Measurements from ENCODE around the gene RPS6KA2. TPM values are rescaled to one million over a fixed set of nuclear protein-coding genes. Genes with fewer than 3 reads are reported as not detected.

Gene RPS6KA2
- total RNA-seq, 1 experiment from 2014 or later, result 32.6 TPM

DNA sequence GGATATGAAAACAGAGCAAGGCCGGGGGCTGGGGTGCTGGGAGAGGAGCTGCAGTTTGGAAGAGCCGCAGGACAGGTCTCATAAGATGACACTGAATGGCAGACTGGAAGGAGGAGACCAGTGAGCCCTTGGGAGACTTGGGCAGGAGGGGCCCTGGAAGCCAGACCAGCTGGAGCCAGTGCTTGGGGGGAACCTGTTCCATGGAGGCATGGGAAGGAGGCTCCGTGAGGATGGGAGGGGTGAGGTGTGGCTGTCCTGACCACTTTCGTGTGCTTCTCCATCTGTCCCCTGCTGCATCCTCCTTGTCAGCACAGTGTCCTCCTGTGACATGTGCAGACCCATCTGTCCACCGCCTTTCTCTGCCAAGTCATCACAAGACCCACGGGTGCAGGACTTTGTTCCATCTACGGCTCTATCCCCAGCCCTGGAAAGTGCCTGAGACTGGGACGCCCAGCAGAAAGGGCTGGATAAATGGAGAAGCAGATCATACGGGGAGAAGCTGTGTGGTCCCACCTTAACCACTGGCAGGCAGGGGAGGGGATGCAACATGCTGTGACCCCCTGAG is 159.5 kb downstream of the RPS6KA2 start:
- no peak for DNase-seq (ENCODE audit: low spot score)

DNA sequence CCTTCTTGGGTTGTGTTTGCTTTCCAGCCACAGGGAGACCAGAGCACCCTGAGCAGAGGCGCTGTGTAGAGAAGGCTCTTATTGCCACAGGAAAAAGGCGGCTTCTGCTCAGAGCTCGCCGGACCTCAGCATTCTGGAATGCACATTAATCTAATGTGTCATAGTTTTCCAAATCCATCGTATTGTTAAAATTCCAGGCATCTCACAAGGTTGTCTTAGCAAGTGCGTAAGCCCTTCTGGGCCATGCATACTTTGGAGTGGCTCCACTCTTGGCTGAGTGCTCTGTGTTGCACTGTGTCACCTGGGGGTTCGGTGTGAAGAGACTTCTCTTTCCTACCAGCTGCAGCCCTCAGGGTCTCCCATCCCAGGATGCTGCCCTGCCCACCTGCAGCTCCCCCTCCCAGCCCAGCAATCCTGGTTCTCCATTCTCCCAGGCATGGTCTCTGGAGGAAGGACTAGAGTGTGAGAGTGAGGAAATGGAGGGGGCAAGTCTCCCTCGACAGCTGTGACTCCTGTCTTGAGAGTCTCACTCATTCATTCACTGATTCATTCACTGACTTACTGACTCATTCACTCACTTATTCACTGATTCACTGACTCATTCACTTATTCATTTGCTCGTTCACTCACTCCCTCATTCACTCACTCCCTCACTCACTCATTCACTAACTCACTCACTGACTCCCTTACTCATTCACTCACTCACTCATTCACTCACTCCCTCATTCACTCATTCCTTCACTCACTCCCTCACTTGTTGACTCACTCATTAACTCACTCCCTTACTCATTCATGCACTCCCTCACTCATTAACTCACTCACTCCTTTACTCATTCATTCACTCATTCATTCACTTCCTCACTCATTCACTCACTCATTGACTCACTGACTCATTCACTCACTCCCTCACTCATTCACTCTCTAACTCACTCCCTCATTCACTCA is 160.6 kb downstream of the RPS6KA2 start:
- peak; percentile 95 for DNase-seq (ENCODE audit: low spot score)

DNA sequence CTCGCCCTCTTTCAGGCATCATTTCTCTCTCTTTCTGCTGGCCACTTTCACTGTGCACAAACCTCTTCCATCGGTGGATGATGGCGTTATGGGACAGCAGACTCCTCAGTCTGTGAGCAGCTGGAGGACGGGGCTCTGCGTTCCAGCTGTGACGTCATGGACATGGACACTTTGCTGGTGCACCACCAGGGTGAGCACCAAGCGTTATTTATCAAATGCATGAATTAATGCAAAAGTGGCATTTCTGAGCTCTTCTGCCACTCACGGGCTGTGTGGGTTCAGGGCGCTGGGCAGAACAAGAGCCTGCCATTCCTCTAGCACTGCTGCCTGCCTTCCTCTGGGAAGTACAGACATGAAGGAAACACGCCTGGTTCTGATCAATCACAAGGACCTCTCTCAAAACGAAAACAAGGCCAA is 161.4 kb downstream of the RPS6KA2 start:
- peak; percentile 58 for DNase-seq (ENCODE audit: low spot score)

DNA sequence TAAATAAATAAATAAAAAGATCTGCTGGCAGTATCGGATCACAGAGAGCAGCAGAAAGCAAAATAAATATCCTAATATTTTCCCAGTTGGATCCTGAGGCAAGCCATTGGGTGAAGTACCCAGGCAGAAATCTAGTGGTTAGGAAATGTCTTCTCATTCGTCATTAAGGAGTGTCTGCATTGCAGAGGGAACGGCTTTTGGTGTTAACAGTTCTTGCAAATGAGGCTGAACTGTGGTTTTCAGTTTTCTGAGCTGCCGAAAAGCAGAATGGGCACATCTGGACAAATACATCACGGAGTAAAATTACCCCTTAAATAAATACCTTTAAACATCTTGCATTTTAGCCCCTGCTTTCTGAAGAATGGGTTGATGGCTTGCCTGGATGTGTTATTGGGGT is 162.1 kb downstream of the RPS6KA2 start:
- no peak for DNase-seq (ENCODE audit: low spot score)

DNA sequence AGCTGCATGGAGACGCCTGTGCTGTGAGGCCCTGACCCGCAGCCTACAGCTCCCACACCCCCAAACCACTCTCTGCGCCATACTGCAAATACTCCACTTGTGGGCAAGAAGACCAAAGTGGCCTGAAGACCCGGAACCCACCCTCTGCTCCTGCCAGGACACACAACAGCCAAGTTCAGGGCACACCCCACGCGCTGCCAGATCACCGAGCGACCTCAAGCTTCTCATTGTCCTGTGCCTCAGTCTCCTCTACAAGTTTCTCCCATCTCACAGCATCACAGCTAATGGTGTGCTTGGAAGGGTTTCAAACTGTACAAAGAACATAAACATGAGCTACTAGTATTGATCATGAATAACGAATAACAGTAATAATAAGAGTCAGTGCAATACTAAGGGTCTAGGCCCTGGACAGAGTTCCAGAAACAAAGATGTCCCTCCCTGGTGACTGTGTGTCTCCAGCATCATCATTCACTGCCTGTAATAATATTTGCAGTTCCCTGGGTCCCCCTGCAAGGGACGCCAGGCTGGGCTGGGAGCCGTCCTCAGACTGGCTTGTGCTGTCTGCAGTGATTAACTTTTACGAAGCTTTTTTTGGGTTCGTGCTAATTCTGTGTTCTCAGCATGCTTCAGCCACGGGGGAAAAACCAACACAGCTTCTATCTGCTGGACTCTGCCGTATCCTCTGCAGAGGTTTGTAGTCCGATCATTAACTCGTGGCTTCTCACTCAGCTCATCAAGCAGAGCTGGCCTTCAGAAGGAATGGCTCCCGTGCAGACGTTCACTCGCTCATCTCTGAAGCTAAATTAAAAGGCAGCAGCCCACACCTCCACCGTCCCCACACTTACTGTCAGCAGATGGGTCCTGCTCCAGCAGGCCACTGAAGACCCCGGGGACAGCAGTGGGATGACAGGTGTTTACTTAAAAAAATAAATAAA is 162.7 kb downstream of the RPS6KA2 start:
- no peak for DNase-seq (ENCODE audit: low spot score)

DNA sequence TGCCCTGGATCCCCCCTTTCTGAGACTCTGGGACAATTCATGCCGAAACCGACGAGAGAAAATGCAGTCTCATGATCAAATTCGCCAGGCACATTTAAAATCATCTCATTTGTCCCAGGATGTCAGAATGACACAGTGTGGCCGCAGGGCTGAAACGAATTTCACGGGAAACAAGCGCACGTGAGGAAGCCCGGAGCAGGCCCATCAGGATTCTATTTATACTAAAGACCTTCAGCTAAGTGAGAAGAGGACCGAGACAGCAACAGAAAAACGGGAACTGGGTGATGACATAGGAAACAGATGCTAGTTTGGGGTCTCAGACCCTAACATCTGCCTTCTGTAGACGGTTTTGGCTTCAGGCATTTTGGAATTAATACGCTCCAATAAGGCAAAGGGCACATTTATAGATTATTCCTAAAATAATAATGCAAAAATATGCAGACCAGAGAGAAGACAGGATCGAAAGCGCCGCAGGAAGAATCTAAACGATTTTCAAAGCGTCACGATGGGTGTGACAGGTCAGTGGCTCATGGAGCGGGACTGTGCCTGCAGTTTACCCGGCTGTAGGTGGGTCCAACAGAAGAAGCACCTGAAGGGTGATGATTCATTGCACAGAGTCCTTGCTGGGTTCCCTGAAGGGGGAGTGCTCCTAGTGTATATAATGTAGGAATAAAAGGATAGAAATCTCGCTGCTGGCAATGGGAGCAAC is 163.5 kb downstream of the RPS6KA2 start:
- DNase-seq (ENCODE audit: low spot score), result no peak

DNA sequence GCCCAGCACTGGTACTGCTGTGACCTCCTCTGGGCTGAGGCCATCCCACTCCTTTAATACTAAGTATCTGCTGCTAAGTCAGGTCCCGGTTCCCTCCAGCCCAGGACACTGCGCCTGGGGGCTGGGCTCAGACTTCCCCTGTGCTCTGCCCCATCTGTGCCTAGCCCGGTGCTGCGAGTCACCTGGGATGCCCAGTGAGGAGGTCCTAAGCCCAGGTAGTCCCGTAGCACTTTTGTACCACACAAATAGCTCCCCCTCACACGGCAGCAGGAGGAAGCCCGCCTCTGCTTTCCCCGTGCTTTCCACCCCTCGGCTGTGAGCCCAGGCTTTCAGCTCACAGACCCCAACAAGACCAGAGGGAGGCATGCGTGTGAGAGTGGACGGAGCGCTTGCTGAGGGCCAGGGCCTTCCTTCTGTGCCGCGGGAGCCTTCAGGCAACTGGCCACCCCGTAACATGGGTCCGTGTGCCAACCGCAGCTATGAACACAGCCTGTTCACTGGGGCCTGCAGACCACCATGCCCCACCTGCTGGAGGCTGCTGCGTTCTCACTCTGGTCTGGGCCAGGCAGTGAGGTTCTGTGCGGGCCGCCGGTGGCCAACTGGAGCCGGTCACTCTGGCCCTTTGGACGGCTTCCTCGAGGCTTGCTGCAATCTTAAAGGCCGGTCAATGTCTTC is 164.5 kb downstream of the RPS6KA2 start:
- no peak for DNase-seq (ENCODE audit: low spot score)

DNA sequence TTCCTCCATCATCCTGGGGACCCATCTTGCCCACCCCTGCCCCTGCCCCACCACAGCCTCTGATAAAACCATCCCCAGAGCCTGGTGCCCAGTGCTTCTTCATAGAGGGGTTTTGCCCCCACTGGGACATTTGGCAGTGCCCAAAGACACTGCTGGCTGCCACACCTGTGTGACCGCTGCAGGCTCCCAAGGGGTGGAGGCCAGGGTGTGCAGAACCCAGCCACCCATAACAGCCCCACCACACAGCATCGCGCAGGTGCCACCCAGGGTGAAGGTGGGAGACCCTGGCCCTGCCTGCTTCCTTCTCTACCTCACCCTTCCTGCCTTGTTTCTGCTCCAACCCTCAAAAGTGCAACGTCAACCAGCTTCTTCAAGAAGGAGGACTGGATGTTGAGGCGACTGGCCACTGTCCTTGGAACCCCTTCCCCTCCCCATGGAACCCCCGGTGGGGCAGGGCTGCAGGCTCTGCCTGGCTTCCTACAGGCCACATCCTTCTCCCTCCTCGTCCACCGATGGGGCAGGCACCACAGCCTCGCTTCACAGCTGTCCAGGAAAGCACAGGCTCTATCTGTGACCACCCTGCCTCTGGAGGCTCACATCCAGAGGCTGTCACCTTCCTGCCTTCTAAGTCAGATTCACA is 165.1 kb downstream of the RPS6KA2 start:
- no peak for DNase-seq (ENCODE audit: low spot score)

DNA sequence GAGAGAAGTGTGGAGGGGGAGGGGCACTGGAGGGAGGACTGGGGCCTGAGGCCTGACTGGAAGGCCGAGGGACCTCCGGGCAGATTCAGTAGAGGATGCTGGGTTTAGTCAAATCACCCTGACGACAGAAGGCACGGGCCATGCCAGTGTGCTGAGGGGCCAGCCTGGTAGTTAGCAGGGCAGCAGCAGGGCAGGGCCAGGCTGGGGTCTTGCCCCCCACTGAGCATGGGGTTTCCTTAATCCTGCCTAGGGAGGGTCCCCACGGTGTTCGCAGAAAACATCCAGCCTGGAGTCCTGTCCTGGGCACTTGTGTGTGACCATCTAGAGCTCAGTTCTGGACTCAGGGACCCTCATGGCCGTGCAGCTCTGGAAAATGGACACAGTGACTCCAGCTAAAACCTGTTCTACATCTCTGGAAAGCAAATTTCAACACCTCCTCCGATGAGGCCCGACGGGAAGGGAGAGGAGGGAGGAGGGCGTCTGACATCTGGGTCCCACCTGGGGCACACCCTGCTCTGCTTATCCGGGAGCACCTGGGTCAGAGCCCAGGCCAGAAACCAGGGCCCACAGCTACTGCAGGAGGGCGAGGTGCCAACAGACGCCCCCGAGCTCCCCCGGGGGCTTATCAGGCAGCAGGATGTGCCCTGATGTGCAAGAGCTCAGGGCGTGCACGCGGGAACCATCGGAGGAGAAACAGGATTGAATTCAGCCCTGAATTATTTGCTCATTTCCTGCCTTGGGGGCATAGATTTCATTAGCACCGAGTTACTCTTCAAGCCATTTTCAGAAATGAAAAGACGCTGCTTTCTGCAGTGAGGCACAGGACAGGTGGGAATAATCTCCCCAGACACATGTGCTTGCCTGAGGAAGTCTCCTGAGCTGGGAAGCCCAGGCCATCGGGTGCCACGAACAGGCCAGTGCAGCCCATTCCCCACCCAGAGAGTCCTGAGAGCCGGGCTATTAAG is 166.3 kb downstream of the RPS6KA2 start:
- DNase-seq (ENCODE audit: low spot score), result no peak

DNA sequence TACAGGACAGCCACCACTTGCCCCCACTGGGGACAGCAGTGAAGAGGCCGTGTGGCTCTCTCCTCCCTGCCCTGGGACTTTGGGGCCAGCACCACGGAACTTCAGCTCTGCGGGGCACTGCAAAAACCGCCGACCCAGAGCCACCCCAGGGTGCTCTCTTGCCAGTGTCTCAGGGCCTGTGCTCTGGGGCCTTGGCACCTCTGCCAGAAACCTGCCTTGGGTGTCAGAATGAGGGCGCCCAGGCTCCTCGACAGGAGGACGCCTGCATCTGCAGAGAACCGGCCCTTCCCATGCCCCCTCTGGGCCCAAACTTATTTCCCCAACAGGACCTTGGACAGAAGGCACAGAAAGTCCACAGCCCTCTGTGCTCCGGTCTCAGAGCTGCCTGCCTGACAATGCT is 167.1 kb downstream of the RPS6KA2 start:
- DNase-seq (ENCODE audit: low spot score), result no peak

DNA sequence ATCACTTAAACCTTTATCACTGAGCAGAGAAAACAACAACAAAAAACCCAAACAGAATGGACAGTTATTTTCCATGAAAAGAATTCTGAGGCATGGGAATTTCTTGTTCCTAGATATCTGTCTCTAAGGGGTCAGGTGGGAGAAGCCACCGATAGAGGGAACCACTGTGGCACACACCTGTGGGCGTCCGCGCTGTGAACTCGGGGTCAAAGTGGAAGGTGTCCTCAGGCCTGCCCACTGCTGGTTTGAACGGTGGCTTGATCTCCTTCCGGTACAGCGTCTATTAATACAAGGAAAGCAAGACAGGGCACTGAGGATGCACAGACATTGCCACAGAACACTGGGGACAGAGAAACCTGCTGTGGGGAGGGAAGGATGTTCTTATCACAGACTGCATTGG is 167.8 kb downstream of the RPS6KA2 start:
- no peak for DNase-seq (ENCODE audit: low spot score)

DNA sequence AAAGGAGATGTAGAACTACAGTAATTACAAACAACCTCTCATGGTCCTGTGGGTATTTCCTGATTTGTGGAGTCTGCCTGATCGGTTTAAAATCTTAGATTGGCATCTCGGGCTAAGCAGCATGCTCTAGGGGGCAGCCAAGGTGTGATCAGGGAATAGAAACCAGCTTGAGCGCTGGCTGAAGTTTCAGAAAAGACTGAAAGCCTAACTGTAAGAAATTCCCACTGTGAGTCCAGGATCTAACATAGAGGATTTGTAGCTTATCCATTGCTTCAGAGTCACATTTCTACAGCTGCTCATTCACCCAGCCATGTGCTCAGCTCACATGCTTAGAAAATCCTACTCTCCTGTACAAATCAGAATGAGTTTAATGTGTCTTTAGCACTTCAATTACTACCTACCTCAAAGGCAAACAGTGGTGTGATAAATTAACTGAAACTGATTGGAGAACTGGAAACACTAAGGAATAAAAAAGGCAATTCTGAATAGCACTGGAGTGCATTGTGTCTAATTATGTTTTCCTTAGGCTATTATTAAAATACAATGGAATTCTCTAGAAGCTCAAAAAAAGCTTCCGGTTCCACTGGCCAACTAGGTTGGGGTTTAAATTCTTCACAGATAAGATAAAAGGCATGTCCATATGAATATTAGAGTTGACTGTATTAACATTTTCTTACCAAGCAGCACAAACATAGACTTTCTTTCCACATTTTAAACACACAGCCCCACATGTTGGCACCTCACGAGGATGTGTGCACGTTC is 170.5 kb downstream of the RPS6KA2 start:
- peak; percentile 13 for DNase-seq (ENCODE audit: low spot score)

DNA sequence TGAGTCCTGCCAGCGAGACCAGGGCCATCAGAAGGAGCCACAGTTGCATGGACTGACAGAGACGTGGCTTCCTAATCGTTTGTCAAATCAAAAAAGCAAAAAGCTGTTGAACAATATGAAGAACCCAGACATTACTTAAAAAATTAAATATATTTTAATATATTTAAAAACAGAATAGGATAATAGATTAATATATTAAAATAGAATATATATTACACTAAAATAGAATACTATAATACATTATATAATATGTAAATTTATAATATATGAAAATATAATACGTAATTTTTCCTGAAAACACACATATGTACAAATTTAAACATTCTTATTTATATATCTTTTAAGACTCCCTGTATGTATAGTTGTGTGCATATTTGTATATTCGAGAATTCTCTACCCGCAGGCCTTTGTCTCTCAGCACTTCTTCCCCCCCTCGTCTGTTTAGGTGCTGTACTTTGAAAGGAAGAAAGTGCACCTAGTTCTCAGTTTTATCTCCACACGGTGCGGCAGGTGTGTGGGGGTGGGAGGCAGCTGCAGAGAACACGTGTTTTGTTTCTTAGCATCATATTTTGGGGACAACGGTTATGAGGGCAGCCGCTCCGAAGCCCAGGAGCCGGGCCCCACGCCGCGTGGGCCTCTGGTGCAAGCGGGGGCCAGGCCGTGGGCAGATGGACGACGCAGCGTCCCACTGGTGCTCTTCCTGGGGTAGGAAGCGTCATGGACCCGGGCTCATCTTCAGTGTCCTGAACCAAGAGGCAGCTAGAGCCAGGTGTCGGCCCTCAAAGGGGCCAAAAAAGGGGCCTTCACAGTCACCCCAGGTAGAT is 172.1 kb downstream of the RPS6KA2 start:
- DNase-seq (ENCODE audit: low spot score), result no peak

DNA sequence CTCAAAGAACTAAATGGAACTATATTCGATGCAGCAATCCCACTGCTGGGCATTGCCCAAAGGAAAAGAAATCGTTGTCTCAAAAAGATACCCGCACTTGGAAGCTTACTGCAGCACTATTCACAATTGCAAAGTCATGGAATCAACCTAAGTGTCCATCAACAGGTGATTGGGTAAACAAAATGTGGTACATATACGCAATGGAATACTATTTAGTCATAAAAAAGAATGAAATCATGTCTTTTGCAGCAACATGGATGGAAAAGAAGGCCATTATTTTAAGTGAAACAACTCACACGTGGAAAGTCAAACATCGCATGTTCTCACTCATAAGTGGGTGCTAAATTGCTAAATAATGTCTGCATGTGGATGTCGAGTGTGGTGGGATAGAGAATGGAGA is 173.4 kb downstream of the RPS6KA2 start:
- DNase-seq (ENCODE audit: low spot score), result no peak

DNA sequence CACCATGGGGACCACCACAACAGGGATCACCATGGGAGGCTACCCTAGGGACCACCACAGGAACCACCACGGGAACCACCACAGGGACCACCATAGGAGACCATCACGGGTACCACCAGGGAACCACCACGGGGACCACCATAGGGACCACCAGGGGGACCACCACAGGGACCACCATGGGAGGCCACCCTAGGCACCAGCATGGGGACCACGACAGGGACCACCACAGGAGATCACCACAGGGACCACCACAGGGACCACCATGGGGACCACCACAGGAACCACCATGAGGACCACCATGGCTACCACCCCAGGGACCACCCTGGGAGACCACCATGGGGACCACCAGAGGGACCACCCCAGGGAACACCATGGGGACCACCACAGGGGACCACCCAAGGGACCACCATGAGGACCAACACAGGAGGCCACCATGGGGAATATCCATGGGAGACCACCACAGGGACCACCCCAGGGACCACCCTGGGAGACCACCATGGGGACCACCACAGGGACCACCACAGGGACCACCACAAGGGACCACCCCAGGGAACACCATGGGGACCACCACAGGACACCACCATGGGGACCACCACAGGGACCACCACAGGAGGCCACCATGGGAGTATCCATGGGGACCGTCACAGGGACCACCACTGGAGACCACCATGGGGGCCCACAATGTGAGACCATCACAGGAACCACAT is 176.7 kb downstream of the RPS6KA2 start:
- DNase-seq (ENCODE audit: low spot score), result no peak

DNA sequence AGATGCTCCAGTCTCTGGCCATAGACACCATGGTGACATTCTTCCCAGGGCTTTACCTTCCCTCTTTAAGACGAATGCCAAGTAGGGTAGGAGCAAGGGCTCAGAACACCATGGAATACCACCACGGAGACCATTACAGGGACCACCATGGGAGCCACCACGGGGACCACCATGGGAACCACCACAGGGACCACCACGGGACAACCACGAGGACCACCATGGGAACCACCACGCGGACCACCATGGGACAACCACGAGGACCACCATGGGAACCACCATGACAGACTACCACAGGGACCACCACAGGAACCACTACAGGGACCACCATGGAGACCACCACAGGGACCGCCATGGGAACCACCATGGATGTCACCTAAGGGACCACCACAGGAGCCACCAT is 177.4 kb downstream of the RPS6KA2 start:
- DNase-seq (ENCODE audit: low spot score), result no peak

DNA sequence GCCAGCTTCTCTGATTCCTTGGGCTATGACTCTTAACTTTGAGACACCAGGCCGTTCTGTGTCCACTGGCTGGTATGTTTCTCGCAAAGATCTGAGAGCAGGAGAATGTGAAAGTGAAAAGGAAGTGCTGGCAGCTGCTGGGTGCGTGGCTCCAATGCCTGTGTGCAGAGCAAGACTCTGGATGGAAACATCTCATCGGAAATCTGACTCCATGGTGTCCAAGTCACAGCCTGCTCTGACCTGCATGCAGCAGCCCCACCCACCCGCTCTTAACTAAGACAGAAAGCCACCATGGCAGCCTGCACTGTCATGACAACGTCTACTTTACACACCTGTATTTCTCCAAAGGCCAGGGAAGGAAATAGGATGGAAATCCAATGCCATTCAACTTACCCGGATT is 178.0 kb downstream of the RPS6KA2 start:
- no peak for DNase-seq (ENCODE audit: low spot score)
